Ovary (tissue), 9 donors: ENCODE measurements around the gene CNDP2. TPM values are rescaled to one million over a fixed set of nuclear protein-coding genes. Genes with fewer than 3 reads are reported as not detected.

ENCODE experiments used
- DNase-seq, 5 donors: peaks; one replicate each; pipeline ENCODE4 v3.0.0-alpha.2; 2019 to 2020
- H3K27ac ChIP-seq, 2 donors: fragments of 200-600 bp; one replicate each; pipeline versions ENCODE4 v1.5.1 to v1.8.0; 2019 to 2022
- H3K27me3 ChIP-seq: fragments of 200-600 bp; one replicate; pipeline ENCODE4 v1.8.0; 2022
- H3K36me3 ChIP-seq: fragments of 200-600 bp; sonication (generic); one replicate; pipeline ENCODE4 v1.5.1; 2019
- H3K4me1 ChIP-seq: one replicate; pipeline ENCODE4 v1.8.1; 2013; ENCODE audit warnings: mild to moderate bottlenecking, moderate library complexity; ENCODE audit not compliant: insufficient read depth
- H3K4me3 ChIP-seq: fragments of 200-600 bp; sonication (generic); one replicate; pipeline ENCODE4 v1.5.1; 2017
- H3K9me3 ChIP-seq, 2 donors: fragments of 200-600 bp in 1 of 2; sonication (generic) in 1 of 2; one replicate each; pipeline versions ENCODE4 v1.5.1 to v1.8.1; 2013 to 2019; ENCODE audit warnings: mild to moderate bottlenecking in 1 of 2, moderate library complexity in 1 of 2
- CTCF ChIP-seq, 3 donors: fragments of 450-650 bp in 2 of 3; fragments of 200-600 bp in 1 of 3; IDR thresholded peaks; one replicate each; pipeline versions ENCODE4 v1.5.1 to v1.8.0; 2016 to 2022; ENCODE audit warnings: antibody characterized with exemption in 3 of 3, mild to moderate bottlenecking in 1 of 3
- EP300 ChIP-seq: sonication (generic); formaldehyde crosslinking; IDR thresholded peaks from one replicate; pipeline ENCODE4 v1.6.1; 2017; ENCODE audit warnings: antibody characterized with exemption
- POLR2A ChIP-seq: fragments of 450-650 bp; IDR thresholded peaks from one replicate; pipeline ENCODE4 v1.6.1; 2017; ENCODE audit warnings: antibody characterized with exemption, mild to moderate bottlenecking, moderate library complexity
- WGBS, 3 donors: extraction: QIAGEN DNeasy Blood & Tissue Kit in 1 of 3; methylation state at CpG; one replicate each; pipeline versions ENCODE4 v1.1.5 to v1.1.7; 2013 to 2017; 5-methylcytosine and 5-hydroxymethylcytosine counted together
- intact Hi-C, 4 donors: fragments of 100-400 bp; cut with DNase I; formaldehyde crosslinking; loops; one replicate each; pipeline versions ENCODE4 v1.11.0 to v1.15.1; 2022 to 2023
- polyA plus RNA-seq, 2 donors: library from polyadenylated mRNA; stranded (reverse); fragments of 200-250 nt in 1 of 2; fragments of 350-450 nt in 1 of 2; fragmentation: Illumina TruSeq in 1 of 2; extraction: RNeasy Lipid Tissue Mini Kit (QIAGEN cat#74804) in 1 of 2; gene quantifications; one replicate each; pipeline ENCODE4 v1.2.3, GENCODE V29; 2013 to 2014
- total RNA-seq, 7 donors: library from RNA; depleted of rRNA in 2 of 7; stranded (reverse); fragments of >200 nt in 2 of 7; fragmentation: NEBNext Ultra II Directional in 3 of 7; extraction: Animal tissue kit (Norgen Biotek cat#: 25700) in 3 of 7; gene quantifications; one replicate each; pipeline versions ENCODE4 v1.1.0 to v1.2.4, GENCODE V29; 2016 to 2023
- donor health status: DM: no; HTN: no; CAD: no; lungs with moderate emphysema.
- donor health status: DM: no; HTN: no; CAD: no.
- donor health status: Bipolar disorder and iron deficiency.
- donor health status: DM: yes; HTN: yes; CAD: no.
- donor health status: DM: no; HTN: no; CAD: no.
- donor health status: DM: yes; HTN: yes; CAD: no.

Gene CNDP2
- total and polyA plus RNA-seq, 9 donors: 28.1 to 119 (median 91.7) TPM

GRCh38 chr18:74534981-74535649 is 39.0 kb downstream of the CNDP2 start:
- Histone ChIP-seq H3K27me3 (no peaks in the 10 kb centered on the region), H3K4me1 (no peaks in the 10 kb centered on the region), H3K36me3 (no peaks in the 10 kb centered on the region), H3K4me3 (no peak overlapping the region), H3K27ac (no peak overlapping the region), H3K9me3 (no peaks in the 10 kb centered on the region)
- TF ChIP-seq POLR2A: no peak
- no peak for TF ChIP-seq EP300
- no peak for TF ChIP-seq CTCF (IDR thresholded peaks at IDR 0.05)
- DNase-seq: no peak
- intact Hi-C loops: no loop called here
- WGBS, 3 donors: 85 to 92% (median 87%) methylated on average over 9 of the region's 9 CpGs

GRCh38 chr18:74539289-74539688 is 43.1 kb downstream of the CNDP2 start:
- no peaks in the 10 kb centered on the region for H3K27me3 ChIP-seq
- TF ChIP-seq EP300 (no peak), POLR2A (no peak), CTCF (IDR thresholded peaks at IDR 0.05) (no peak)
- no peak overlapping the region for H3K27ac ChIP-seq
- H3K4me3 ChIP-seq: no peak overlapping the region
- no peaks in the 10 kb centered on the region for H3K9me3 ChIP-seq
- whole genome bisulfite sequencing, 3 donors: 82 to 87% (median 86%) methylated on average over 11 of the region's 11 CpGs
- intact Hi-C loops: no loop called here
- no peaks in the 10 kb centered on the region for H3K36me3 ChIP-seq
- H3K4me1 ChIP-seq: no peaks in the 10 kb centered on the region
- DNase-seq: no peak

GRCh38 chr18:74540652-74541421 is 44.7 kb downstream of the CNDP2 start:
- intact Hi-C loops: loop anchor here in 1 of 4 donors (10.0 kb wide), 1 partner anchor 186 kb away; no protein-coding TSS in a partner anchor
- Histone ChIP-seq H3K27ac (no peak overlapping the region), H3K4me1 (no peaks in the 10 kb centered on the region), H3K4me3 (no peak overlapping the region), H3K27me3 (no peaks in the 10 kb centered on the region), H3K9me3 (no peaks in the 10 kb centered on the region), H3K36me3 (no peaks in the 10 kb centered on the region)
- TF ChIP-seq EP300 (no peak), CTCF (IDR thresholded peaks at IDR 0.05) (no peak), POLR2A (no peak)
- 58 to 60% (median 58%) methylated on average over 20 of the region's 20 CpGs for WGBS, 3 donors
- no peak for DNase-seq

- Histone ChIP-seq H3K27ac (no peak overlapping the region), H3K9me3 (no peaks in the 10 kb centered on the region), H3K4me3 (no peak overlapping the region), H3K36me3 (no peaks in the 10 kb centered on the region), H3K4me1 (no peaks in the 10 kb centered on the region), H3K27me3 (no peaks in the 10 kb centered on the region)
- intact Hi-C loops: loop anchor here in 1 of 4 donors (10.0 kb wide), 1 partner anchor 187 kb away; no protein-coding TSS in a partner anchor
- 78 to 83% (median 79%) methylated on average over 15 of the region's 15 CpGs for WGBS, 3 donors
- TF ChIP-seq CTCF (IDR thresholded peaks at IDR 0.05) (no peak), EP300 (no peak), POLR2A (no peak)
- no peak for DNase-seq
These were observed 45.8 kb downstream of the CNDP2 start for GRCh38 chr18:74541703-74542555.
